ENCODE results near the gene RNLS.

DNA sequence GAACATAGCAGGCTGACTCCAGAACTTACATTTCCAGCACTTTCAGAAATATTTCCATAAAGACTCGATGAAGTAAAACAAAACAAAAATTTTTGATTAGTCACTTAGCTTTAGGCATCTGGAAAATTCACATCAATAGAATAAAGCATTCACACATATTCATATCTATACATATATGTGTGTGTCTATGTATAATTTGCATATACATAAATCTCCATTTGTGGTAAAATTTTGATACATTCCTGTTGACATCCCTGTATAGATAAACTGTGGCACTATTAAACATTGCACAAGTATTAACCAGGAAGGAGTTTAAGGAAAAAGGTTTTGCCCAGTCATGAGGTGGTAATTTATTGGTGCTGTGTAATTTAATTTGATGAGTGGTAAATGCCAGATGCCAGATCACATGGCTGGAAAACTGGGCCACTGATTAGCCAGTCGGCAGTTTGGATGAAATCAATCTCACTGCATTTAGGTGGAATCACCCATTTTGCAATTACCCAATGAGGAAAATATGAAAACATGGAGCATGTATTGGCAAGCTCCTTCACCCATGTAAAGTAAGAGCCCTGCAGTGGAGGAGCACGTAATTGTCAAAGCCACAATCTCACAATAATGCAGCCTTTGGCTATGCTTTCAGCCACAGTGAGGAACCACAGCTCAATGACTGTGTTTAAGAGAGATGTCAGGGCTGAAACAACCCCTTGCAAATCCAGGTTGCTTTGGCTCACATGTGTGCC lies 294.6 kb downstream of the RNLS start:
- TF ChIP-seq, protein P1, sequence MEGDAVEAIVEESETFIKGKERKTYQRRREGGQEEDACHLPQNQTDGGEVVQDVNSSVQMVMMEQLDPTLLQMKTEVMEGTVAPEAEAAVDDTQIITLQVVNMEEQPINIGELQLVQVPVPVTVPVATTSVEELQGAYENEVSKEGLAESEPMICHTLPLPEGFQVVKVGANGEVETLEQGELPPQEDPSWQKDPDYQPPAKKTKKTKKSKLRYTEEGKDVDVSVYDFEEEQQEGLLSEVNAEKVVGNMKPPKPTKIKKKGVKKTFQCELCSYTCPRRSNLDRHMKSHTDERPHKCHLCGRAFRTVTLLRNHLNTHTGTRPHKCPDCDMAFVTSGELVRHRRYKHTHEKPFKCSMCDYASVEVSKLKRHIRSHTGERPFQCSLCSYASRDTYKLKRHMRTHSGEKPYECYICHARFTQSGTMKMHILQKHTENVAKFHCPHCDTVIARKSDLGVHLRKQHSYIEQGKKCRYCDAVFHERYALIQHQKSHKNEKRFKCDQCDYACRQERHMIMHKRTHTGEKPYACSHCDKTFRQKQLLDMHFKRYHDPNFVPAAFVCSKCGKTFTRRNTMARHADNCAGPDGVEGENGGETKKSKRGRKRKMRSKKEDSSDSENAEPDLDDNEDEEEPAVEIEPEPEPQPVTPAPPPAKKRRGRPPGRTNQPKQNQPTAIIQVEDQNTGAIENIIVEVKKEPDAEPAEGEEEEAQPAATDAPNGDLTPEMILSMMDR (conservative IDR thresholded peaks at IDR 0.05; ENCODE audit: low read depth, low read length) = no peak
- no peak for TF ChIP-seq EZH2 (IDR thresholded peaks at IDR 0.05; ENCODE audit: borderline replicate concordance, low read depth, low read length, poor library complexity, severe bottlenecking)

All from A673 (cell line).